D721Med (cell line): Measurements from ENCODE around the gene LOXHD1.

ENCODE experiments used
- DNase-seq: peaks from one replicate; pipeline ENCODE4 v3.0.0; 2011; ENCODE audit warnings: low spot score; ENCODE audit not compliant: insufficient read length
- FAIRE-seq: peaks from 2 replicates; lab custom pipeline; 2011; peaks lifted over from hg19 to GRCh38; lab: Jason Lieb, UNC
- TF ChIP-seq, protein P1 (sequence below): IDR thresholded peaks from 2 replicates; pipeline ENCODE4 v1.5.1; 2012; ENCODE audit warnings: mild to moderate bottlenecking, control low read depth; ENCODE audit not compliant: insufficient read depth; ENCODE audit errors: missing control alignments

The LOXHD1 gene

DNA sequence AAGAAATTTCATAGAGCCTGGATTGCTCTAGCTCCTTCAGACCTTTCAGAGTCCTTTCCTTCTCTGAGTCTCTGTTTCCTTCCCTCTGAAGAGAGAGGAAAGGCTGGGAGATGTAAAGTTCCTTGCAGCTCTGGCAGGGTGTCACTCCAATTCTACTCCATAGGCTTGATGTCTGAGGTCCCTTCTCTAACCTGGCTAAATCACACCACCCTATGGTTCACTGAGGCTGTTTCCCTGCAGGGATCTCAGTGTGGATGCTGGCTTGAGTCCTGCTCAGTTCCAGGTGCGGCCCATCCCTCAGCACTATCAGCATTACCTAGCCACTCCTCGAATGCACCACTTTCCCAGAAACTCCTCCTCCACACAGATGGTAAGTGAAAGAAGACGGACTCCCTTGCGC is 209.7 kb downstream of the LOXHD1 start:
- FAIRE-seq, result no peak

DNA sequence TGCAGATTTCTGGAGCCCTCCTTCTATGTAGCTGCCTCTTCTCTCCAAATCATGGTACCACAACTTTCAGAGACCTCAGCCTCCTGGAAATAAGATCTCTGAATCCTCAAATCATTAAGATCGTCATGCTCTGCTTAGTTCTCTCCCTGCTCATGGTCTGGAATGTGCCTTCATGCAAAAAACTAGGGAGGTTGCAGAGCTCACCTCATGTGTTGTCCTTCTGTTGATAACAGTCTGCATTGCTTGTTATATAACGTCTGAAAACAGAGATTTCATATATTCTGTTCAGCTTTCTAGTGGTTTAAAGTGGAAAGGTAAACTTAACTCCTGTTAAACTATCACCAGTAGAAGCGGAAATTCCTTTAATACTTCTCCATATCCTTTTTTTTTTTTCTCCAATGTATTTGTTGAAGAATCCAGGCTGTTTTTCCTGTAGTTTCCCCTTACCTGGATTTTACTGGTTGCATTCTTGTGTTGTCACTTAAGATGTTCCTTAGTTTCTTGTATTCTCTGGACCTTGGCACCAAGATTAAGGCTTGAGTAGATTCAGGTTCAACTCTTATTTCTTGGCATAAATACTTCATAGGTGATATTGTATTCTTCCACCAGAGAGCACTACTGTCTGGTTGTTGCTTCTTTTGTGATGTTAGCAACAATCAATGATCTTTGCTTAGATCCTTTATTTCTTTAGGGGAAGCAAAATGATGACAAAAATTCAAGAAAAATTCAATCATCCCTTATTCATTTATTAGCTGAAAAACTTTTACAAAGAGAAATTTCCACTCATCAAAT is 211.3 kb downstream of the LOXHD1 start:
- DNase-seq, result no peak
- TF ChIP-seq, protein P1, sequence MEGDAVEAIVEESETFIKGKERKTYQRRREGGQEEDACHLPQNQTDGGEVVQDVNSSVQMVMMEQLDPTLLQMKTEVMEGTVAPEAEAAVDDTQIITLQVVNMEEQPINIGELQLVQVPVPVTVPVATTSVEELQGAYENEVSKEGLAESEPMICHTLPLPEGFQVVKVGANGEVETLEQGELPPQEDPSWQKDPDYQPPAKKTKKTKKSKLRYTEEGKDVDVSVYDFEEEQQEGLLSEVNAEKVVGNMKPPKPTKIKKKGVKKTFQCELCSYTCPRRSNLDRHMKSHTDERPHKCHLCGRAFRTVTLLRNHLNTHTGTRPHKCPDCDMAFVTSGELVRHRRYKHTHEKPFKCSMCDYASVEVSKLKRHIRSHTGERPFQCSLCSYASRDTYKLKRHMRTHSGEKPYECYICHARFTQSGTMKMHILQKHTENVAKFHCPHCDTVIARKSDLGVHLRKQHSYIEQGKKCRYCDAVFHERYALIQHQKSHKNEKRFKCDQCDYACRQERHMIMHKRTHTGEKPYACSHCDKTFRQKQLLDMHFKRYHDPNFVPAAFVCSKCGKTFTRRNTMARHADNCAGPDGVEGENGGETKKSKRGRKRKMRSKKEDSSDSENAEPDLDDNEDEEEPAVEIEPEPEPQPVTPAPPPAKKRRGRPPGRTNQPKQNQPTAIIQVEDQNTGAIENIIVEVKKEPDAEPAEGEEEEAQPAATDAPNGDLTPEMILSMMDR, result peak; percentile 23
- peak; percentile 61 for FAIRE-seq

More for the DNA sequence above, 209.7 kb downstream of the LOXHD1 start:
- TF ChIP-seq, protein P1, result no peak
- no peak for DNase-seq

DNA sequence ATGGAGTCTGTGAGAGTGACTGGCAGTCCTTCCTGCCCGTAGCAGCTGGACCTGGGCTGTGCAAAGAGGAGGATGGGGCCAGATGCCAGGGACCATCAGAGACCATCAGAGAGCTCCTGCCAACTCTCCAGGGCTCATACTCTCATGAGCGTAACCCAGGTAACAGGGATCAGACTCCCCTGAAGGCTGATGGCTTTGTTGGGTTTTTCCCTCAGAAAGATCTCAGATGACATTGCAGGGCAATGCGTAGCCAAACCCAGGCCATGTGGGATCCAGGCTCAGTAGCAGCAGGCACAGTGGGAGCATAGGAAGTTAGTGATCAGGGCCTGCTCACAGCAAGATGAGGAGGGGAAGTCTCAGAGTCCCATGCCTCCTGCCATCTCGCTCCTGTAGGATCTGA is 218.0 kb downstream of the LOXHD1 start:
- TF ChIP-seq, protein P1, result no peak
- DNase-seq (no peak), FAIRE-seq (no peak)

DNA sequence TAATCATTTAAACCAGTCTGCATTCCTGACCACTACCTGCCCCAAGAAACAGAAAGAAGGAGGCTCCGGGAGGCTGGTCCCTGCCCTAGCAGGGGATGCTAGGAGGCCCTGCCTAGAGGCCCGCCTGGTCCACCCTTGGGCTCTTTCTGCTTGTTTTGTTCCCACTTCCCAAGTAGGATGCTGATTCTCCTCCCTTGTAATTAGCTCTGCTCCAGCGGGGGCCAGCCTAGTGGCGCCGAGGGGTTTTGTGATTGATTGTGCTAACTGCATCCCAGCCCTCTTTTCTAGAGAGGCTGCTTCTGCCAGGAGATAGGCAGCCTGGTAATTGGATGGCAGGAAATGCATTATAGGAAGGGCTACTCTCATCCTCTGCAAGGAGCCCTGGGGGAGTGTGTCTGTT is 220.0 kb downstream of the LOXHD1 start:
- FAIRE-seq (no peak), DNase-seq (no peak)
- TF ChIP-seq, protein P1, result no peak

DNA sequence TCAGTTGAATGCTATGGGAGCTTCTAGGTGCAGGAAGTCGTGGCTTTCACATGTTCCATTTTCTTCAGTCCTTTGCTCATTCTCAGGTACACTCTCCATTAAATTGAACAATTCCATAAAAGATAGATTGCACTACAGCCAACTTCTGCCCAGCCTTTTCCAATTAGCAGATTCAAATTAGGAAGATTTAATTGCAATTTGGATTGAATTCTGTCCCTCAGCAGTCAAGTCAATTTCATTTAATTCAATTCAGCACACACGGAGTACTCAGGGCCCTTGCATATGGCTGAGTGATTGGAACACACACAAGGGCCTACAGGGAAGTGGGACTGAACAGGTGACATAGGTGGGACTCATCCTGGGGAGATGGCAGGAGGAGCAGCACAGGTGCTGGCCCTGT is 220.4 kb downstream of the LOXHD1 start:
- TF ChIP-seq, protein P1, result no peak
- DNase-seq (no peak), FAIRE-seq (peak; percentile 32)

DNA sequence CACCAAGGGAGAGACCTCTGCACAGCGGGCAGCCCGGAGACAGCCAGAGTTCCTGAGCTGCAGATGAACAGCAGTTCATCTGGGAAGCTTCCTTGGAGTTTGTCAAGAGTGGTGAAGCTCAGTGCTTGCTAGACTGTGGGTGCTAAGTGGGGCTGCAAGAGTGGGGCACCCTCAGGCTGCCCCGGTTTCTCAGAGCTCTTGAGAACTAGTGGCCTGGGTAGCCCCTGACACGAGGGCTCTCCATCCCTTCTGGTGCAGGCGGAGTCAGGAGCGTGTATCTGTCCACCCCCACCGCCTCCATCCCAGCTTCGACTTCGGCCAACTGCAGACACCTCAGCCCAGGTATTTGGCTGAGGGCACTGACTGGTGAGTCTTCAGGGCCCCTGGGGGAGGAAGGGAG is 222.0 kb downstream of the LOXHD1 start:
- no peak for DNase-seq
- TF ChIP-seq, protein P1, result no peak
- FAIRE-seq, result no peak

DNA sequence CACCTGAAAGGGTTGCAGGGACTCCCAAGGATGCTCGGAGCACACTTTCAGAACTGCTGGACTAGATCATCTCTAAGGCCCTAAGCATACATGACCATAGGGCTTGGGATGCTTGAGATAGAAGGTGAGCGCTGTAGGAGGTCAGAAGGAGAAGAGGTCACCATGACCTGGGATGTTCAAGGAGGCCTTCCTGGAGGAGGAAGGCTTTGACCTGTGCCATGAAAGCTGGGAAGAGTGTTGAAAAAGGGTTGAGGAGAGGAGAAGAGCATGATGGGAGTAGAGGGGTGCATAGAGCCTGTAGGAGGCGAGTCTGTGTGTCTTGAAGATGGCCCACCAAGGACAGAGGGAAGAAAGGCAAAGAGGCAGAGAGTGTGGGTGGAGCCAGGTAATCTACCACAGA is 222.4 kb downstream of the LOXHD1 start:
- no peak for FAIRE-seq
- TF ChIP-seq, protein P1, result no peak
- no peak for DNase-seq
